ENCODE data around the gene DXO.
"Not testable (repeated sequence)": the region's sequence is repeated elsewhere in the genome, so short reads cannot be mapped to it uniquely, and the experiment has no call there.

DXO gene

GRCh38 chr6:31980195-31980876, 8.4 kb upstream of the DXO start:
- DNase-seq (ENCODE audit: low read depth in 2 of 2, low spot score in 1 of 2) = not testable (repeated sequence)

GRCh38 chr6:31979238-31979898, 7.4 kb upstream of the DXO start:
- DNase-seq (ENCODE audit: low read depth in 2 of 2, low spot score in 1 of 2) = no peak

- no peak for DNase-seq (ENCODE audit: low read depth in 2 of 2, low spot score in 1 of 2)
Observed at GRCh38 chr6:31978831-31979230, 6.9 kb upstream of the DXO start.

GRCh38 chr6:31977816-31978431, 6.0 kb upstream of the DXO start:
- no peak for DNase-seq (ENCODE audit: low read depth in 2 of 2, low spot score in 1 of 2)

- not testable (repeated sequence) for DNase-seq (ENCODE audit: low read depth in 2 of 2, low spot score in 1 of 2)
Observed at GRCh38 chr6:31976065-31976464, 4.1 kb upstream of the DXO start.

DNA sequence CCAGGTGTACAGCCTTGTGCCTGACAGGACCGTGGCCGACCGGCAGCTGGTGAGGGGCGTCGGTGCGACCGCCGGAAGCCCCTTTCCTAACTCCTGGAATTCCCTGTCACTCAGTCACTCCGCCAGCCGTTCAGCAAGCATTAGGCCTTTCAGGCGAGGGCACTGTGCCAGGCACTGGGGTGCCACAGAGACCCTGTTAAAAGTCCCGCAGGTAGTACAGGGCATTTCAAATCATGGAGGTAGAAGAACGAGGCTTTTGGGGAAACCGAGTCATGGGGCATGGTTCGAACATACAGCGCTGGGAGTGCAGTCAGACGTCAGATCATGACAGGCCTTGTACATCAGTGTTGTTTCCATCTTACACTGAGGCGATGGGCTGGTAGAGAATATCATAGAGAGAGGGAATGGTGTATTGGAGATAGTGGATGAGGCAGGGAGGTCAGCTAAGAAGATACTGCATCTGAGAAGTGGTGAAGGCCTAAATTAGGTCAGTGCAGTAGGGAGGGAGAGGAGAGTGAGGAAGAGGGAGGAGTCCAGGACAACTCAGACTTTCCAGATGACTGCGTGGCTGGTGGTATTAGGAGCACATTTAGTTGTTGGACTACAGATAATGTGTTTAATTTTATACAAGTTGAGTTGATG, 892 bp upstream of the DXO start:
- no peak for DNase-seq (ENCODE audit: low read depth in 2 of 2, low spot score in 1 of 2)

DNA sequence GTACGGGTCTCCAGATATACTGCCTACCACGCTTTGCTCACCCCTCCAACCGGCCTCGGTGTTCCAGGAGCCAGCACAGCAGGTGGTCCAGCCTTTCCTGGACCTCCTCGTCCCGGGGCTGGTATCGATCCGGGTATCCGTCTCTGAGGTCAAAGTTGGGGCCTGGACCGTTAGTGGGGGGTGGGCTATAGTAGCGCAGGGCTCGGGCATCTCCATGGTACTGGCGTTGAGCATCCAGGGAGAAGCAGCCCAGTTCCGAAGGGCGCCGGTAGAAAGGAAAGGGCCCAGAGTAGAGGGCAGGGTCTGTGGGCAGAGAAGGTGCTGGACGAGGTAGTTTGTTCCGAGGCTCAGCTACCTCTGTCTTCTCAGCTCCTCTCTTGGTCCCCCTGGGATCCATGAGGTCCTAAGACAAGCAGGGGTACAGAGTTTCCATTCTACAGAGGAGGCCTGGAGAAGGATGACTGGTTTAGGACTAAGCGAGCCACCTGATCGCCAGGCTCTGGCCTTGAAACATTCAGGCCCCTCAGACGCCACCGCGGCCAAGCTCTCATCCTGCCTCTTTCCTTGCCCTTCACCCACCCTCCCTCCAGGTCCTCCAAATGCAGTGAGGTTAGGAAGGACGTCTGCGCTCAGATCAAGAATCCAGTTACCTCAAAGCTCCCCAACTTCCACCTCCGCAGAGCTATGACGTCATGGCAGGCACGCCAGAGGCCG, 502 bp downstream of the DXO start:
- DNase-seq (ENCODE audit: low read depth in 2 of 2, low spot score in 1 of 2) = no peak

- DNase-seq (ENCODE audit: low read depth in 2 of 2, low spot score in 1 of 2) = no peak
Observed at GRCh38 chr6:31970604-31971271, 1.2 kb downstream of the DXO start.

- no peak for DNase-seq (ENCODE audit: low read depth in 2 of 2, low spot score in 1 of 2)
Observed at GRCh38 chr6:31969712-31970603, 2.0 kb downstream of the DXO start.

DNA sequence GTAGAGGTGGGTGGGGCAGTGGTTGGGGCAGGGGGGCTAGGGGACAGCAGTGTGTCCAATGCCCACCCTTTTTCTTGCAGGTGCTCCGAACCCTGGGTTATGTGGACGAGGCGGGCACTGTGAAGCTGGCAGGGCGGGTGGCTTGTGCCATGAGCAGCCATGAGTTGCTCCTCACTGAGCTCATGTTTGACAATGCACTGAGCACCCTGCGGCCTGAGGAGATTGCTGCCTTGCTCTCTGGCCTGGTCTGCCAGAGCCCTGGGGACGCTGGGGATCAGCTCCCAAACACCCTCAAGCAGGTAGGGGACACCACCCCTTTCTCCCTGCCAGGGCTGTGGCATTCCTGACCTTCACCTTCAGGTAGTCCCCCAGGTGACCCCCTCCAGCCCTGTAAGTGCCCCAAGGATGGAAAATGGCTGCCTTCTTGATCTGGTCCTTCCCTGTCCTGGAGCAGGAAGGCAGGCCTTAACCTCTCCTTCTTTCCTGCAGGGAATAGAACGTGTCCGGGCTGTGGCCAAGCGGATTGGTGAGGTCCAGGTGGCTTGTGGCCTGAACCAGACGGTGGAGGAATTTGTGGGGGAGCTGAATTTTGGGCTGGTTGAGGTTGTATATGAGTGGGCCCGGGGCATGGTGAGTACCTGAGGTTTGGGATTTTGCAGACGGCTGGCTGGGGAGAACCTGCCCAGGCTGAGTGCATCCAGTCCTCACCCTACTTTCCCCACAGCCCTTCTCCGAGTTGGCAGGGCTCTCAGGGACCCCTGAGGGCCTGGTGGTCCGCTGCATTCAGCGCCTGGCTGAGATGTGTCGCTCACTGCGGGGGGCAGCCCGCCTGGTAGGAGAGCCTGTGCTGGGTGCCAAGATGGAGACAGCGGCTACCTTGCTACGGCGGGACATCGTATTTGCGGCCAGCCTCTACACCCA, 2.9 kb downstream of the DXO start:
- DNase-seq (ENCODE audit: low read depth in 2 of 2, low spot score in 1 of 2) = no peak

- DNase-seq (ENCODE audit: low read depth in 2 of 2, low spot score in 1 of 2) = no peak
Observed at GRCh38 chr6:31968326-31968725, 3.6 kb downstream of the DXO start.

DNA sequence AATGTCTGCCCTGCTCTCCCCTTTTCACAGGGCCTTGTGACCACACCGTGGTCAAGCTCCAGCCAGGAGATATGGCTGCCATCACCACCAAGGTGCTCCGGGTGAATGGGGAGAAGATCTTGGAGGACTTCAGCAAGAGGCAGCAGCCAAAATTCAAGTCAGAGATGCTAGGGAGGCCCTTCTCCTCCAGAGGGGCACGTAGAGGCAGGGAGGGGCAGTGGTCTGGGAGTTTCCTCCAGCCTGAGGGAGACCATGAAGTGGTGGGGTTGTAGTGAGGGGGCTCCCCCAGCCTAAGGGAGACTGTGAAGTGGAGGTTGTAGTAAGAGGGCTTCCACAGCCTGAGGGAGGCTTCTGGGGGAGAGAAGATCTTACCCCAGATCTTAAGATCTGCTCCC, 4.0 kb downstream of the DXO start:
- no peak for DNase-seq (ENCODE audit: low read depth in 2 of 2, low spot score in 1 of 2)

GRCh38 chr6:31966997-31967925, 4.7 kb downstream of the DXO start:
- no peak for DNase-seq (ENCODE audit: low read depth in 2 of 2, low spot score in 1 of 2)

DNA sequence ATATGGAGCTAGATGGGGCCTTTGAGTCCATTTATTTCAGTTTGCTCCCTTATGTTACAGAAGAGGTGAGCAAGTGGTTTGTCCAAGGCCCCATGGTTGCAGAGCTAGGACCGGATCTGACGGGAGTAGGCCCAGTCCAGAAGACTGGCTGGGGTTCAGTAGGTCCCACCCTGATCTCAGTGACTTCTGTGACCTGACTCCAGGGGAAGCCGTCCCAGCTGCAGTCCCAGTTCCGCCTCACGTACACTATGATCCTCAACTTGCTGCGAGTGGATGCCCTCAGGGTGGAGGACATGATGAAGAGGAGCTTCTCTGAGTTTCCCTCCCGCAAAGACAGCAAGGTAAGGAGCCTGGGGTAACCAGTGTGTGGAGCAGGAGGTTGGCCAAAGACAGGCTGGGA, 5.4 kb downstream of the DXO start:
- DNase-seq (ENCODE audit: low read depth in 2 of 2, low spot score in 1 of 2) = no peak

- DNase-seq (ENCODE audit: low read depth in 2 of 2, low spot score in 1 of 2) = no peak
Observed at GRCh38 chr6:31965700-31966099, 6.2 kb downstream of the DXO start.

- no peak for DNase-seq (ENCODE audit: low read depth in 2 of 2, low spot score in 1 of 2)
Observed at GRCh38 chr6:31963921-31964320, 8.0 kb downstream of the DXO start.

DNA sequence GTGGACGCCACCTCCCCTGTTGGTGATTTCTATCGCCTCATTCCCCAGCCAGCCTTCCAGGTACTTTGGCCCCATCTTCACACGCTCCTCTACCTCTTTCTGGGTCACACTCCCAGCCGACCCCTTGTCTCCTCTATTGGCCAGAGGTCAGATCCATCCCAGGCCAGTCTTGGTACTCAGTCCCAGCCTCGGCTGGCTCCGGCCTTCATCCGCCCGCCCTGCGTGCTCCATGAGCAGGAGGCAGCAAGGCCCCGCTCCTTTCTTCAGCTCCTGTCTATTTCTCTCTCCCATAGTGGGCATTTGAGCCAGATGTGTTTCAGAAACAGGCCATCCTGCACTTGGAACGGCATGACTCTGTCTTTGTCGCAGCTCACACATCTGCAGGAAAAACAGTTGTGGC, 10.3 kb downstream of the DXO start:
- no peak for DNase-seq (ENCODE audit: low read depth in 2 of 2, low spot score in 1 of 2)
